GM19025 (cell line): ENCODE measurements around the gene NEURL1.
"Not testable (repeated sequence)": the region's sequence is repeated elsewhere in the genome, so short reads cannot be mapped to it uniquely, and the experiment has no call there.

Experiments
- ATAC-seq: cut with Tn5 transposase; IDR thresholded peaks from one replicate; pipeline ENCODE4 v1.9.1; 2021; ENCODE audit warnings: mild to moderate bottlenecking, low read depth, moderate library complexity; ENCODE audit not compliant: unreplicated experiment

NEURL1 gene

DNA sequence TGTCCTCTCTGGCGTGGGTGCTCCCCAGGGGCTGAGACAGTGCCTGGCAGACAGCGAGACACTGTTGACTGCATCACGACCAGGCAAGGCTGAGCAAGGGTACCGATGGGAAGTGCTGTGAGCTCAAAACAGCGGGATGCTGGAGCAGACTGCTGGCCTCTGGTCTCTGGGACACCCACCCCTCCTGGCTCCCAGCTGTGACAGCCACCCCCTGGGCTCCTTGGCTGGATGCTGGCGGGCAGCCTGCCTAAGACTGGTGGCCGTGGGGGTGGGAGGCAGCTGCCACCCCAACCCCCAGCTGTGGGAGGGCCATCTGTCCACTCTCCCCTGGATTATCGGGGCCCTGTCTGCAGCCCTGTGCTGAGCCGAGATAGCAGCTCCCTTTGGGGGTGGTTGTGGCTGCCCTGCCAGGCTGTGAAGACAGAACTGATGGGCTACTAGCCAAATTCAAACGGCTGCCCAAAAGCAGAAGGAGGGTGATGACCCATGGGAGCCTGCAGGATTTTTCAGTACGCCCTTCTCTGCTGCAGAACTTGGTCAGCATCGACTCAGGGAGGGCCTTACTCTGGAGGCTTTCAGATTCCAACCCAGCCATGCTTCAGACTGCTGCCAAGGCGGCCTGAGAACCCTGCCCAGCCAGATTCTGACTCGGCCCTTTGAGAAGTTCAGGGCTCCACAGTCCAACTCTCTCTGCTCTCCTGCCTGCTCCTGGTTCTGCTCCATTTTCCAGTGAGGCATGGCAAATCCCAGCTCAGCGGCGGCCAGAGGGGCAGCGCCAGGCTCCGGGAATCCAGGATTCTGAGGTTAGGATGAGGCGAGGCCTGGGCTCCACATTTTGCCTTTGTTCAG, 125.3 kb downstream of the NEURL1 start:
- no peak for ATAC-seq

DNA sequence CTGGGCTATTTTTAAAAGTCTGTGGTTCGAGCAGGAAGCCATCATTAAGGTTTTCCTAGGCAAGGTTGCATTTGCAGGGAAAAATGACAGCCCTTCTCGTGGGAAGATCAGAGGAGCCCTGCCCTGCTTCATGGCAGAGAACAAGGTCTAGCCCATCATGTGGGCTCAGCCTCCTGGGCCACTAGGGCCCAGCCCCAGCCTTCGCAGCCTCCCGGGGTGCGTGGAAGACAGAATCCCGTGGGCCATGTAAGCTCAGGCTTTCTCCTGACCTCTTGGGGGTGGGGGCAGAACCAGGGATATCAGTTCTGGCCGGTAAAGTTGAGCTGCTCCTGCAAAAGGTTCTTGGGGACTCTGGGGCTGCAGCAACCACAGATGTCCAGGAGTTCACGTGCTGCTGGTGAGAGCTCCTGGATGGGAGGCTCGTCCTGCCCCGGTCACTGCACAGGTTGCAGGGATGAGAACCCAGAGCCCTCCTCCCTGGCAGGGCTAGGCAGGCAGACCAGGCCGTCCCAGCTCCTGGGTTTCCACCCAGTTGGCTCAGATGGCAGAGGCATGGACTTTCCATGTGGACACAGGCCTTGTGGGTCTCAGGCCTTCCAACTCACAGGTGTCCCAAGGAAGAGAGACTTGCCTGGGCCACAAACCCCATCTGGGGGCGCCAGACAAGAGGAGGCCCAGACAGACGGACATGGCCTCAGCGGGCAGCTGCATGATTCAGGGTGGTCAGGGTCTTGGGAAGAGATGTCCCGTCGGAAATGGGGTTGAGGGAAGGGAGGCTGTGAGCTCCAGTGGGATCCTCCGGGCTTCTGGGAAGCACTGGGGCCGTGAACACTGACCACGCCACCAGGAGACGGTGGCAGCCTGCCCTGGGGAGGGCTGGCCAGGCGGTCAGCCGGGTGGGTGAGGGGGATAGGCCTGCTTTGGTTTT, 126.2 kb downstream of the NEURL1 start:
- no peak for ATAC-seq

DNA sequence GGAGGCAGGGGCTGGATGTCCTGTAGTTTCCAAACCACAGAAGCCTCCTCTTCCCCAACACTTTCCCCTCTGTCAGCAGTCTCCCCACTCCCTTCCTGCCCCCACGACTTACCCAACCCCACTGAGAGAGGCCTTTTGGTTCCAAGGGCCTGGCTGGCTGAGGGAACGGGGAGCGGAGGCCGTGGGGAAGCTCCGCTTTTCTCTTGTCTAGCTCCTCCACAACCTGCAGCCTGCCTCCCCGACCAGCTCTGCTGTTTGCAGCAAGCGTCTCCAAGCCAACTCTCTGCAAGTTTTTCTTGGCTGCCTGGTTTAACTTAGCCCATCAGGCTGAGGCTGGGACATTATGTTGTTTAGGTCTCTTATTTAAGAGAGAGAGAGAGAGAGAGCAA, 126.8 kb downstream of the NEURL1 start:
- no peak for ATAC-seq

DNA sequence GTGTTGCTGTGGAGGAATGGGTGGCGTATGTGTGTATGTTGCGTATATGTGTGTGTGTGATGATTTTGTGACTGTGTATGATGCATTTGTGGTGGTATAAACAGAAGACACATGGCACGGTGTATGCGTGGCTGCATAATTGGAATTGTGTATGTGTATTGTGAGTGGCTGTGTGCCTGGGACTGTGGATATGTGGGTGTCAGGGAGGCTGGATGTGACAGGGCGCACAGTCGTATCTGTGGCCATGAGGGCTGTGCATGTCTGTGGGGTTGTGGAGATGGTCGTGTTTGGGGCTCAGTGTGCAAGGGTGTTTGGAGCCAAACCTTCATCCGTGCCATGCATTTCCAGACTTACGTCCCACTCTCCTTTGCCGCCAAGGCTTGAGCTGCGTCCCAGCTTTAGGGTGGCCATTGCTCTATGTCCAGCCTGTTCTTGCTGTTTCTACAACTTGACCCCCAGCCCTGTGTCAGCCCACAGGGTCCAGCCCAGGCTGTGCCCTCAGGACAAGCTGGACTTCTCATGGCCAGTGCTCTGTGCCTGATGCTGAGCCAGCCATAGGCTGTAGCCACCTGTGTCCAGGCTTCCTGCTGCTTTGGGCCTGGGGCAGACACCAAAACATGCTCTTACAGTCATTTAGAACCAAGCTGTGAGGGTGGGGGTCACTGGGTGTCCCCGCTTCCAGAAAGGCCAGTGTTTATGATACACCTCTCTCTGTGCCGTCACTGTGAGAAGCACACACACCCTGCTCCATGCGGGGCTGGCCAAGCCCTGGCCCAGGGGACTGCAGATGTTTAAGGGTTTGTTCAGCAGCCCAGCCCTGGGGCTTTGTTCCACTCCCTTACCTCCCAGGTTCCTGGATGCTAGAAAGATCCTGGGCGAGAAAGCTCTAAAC, 127.6 kb downstream of the NEURL1 start:
- no peak for ATAC-seq

DNA sequence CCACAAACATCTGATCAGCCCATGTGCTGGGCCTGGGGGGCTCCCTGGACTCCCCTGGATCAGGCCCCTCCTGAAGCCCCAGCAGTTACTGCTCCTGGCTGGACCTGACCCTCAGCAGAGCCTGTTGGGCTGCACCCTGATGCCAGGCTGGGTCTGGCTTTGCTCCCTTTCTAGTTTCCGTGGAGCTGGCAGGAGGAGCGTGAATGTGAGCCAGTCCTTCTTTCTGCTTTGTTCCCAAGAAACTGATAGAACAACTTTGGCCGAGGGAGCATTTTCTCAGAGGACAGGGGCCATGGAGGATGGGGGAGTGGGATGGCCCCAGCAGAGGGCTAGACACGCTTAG, 128.2 kb downstream of the NEURL1 start:
- no peak for ATAC-seq

DNA sequence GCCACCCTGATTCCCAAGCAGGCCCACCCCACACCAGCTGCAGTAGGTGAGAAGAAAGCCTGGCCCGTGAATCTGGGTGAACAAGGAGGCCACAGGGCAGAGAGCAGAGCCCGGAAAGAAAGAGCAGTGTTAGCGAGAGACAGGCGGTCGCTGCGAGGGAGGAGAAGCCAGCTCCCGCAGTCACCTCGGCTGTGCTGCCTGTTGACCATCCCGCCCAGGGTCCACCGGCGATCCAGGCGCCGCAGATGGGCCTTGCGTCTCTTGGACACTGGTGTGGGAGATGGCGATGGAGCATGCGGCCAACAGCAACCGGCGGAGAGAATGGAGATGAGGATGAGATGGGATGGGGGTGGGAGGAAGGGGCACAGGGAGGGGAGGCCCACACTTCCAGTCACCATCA, 128.8 kb downstream of the NEURL1 start:
- no peak for ATAC-seq

DNA sequence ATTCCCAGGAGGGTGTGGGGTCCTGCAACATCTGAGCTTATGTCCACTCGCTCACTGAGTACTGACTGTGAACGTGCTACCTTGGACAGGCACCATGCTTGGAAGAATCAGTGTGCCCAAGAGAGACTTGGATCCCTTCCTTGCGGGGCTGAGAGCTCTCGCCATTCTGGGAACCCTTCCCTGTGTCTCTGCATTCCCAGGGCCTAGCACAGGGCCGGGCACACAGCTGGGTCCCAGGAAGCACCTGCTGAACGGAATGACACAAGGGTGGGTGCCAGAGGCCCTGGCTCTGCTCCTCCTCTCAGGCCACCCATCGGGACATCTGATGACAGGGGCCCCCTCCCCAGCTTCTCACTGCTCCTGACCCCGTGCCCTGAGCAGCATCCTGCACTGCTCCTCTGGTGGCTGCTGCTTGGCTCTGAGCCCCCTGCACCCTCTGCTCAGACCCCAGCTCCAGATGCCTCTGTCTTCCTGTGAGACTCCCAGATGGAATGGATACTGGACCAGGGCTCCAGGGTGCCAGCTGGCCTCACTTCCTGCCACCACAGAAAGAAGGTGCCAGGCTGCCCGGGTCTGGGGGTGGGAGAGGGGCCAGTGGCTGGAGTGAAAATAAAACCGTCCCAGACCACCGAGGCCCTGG, 129.6 kb downstream of the NEURL1 start:
- no peak for ATAC-seq

DNA sequence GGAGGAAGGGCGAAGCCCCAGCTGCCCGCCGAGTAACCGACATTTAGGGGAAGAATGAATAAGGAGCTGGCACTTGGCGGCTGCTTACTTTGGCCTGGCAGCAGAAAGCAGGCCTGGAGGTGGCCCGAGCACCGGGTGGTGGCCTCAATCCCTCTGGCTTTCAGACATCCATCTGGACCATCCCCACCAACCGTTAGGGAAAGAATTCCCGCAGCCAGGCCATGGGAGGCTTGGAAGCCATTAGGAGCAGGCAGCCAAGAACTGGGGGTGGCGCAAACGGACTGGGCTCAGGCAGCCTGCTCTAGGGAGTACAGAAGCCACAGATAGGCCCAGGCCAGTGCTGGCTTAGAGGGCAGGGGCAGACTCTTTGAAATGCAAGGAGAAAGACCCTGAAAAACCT, 132.7 kb downstream of the NEURL1 start:
- ATAC-seq, result no peak

DNA sequence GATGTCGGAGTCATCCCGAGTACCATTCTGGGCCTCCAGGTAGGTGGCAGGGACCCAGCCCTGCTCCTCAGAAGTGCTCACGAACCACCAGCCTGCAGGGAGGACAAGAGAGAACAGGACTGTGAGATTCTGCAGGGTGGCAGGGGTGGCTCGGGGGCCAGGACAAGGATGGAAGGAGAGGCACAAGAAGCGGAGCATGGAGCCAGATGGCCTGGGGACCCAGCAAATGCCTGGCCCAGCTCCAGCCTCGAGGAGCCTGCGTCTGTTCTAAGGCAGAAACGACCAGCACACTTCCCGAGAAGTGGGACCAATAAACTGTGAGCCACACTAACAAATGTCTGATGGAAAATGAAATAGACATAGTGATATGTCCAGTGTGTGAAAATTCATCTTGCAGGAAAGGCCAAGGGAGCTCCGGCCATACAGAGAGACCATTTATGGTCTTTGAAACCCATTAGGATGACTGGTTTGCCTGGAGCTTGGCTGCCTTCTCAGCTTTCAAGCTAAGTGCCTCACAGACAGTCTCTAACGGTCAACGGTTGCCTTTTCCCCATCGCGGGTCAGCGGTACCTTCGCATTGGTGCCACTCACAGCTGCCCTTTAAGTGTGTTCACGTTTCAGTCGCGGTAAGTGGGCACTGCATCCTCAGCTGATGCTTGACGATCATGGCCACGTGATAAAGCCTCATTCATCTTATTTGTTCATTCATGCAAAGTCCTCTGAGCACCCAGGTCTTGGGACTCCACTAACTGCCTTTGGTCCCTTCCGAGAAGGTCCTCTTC, 133.8 kb downstream of the NEURL1 start:
- no peak for ATAC-seq

DNA sequence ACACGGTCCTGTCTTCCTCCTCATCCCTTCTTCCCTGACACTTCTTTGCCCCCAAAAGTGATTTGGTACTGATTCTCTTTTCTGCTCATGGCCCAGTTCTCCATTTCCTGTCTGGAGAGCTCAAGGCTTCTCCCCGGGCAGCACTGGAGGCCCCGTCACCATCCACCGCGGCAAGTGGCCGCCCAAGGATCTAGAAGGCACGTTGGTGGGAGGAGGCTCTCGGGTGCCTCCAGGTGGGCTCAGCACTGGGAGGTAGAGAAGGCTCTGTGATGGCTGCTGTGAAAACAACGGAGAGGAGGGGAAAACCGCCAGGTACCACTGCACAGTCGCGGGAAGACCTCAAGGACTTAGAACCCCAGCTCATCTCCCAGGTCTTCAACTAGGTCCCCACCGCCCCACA, 134.4 kb downstream of the NEURL1 start:
- no peak for ATAC-seq

DNA sequence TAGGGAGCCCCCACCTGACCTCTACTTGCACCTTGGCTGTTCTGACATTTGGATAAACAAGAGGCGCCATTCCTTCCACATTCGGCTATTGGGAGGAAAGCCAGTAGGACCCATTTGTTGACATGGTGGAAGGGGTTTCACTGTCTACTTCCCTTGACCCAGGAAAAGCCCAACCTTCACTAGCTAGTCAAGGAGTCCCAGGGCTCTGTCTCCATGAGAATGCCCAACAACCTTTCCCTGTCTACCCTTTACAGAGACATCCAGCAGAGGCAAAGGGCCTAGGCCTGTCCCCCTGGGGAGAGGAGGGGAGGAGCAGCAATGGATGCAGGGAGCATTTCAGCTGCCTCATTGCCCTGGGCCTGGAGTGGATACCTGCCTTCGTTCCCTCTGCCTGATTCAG, 136.1 kb downstream of the NEURL1 start:
- no peak for ATAC-seq

DNA sequence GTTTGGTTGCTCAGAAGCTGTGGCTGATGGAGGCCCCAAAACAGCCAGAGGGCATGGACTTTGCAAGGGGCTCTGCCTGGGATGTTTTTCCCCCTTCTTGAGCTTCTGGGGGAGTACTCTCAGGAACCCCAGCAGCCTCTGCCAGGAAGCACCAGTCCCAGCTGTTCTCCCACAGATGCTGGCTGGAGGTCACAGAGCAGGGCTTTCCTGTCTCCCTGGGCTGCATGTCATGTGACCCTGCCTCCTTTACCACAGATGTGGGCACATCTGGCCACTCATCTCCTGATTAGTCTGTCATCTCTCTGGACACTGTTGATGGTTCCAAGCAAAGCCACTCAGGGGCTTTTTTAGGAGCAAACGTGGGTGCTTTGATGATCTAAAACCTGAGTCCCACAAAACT, 136.7 kb downstream of the NEURL1 start:
- ATAC-seq, result no peak

DNA sequence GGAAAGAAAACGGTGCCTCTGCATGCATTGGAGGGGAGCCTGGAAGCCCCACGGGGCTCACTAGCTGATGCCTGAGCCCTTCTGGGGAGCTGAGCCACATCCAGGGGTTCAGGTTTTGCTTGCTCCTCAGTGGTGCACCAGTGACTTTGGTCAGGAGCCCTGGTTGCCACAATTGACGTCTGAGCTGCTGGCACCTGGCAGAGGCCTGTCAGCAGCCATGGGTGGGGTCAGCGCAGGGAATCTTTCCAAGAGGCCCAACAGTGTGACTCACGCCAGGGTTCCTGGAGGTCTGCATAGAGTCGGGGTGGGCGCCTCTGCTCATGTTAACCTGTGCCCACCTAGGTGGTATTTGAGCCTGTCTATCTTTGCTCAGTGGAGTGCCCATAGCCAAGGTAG, 138.7 kb downstream of the NEURL1 start:
- ATAC-seq, result no peak

DNA sequence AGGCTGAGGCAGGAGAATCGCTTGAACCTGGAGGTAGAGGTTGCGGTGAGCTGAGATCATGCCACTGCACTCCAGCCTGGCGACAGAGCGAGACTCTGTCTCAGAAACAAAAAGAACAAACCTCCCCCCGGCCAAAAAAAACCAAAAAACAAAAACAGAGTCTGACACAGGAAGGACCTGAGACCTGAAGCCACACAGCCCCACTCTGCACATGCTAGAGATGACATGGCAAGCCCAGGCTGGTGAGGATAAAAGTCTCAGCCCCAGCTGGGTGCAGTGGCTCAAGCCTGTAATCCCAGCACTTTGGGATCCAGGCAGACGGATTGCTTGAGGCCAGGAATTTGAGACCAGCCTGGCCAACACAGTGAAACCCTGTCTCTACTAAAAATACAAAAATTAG, 139.4 kb downstream of the NEURL1 start:
- ATAC-seq, result not testable (repeated sequence)

DNA sequence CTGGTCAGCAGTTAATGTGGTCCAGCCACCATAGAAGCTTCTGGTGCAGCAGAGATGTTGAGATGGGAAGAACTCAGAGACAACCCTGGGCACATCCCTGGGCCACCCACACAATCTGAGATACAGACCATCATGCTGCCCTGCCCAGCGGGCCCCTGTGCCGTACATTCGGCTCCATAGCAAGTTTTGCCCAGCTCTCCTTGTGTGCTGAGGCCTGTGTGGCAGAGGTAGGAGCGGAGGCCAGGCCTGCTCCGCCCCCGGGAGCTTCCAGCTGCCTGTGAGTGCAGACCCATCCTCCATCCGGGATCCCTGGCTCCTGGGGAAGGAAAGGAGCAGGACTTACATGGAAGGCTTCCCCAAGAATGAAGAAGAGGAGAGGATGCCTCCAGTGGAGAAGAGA, 140.3 kb downstream of the NEURL1 start:
- no peak for ATAC-seq

DNA sequence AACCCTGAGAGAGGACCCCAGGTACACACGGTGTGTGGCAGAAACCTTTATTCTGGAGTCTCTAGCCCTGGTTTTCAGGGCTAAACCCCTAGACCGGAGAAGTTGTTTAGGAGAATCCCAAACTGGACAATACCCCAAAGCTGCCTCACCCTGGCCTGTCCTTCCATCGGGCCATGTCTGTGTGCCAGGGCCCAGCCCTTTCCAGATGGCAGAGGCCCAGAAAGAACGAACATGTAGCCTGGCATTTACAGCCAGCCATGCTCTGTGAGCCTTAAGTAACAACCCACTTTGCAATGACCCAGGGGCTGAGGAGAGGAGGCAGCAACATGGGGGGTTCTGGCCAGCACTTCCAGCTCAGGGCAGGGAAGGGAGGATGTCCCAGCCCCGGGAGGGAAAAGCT, 142.1 kb downstream of the NEURL1 start:
- ATAC-seq, result no peak

DNA sequence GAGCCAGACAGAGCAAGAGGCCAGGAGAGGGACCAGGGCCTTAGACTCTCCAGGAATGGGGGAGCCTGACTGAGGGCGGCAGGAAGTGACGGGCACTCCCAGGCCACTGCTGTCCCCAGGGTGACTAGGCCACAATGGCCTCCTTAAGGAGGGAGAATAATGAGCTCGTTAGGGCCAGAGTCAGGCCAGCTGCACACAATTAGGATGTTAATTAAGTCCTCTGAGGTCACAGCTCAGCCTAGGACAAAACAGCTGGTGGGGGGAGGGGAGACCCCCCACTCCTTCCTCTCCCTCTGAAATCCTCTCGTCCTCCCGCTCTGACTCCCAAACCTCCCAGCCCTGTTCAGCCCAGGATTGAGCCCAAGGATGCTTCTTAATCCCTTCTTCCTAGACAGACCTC, 143.0 kb downstream of the NEURL1 start:
- ATAC-seq, result no peak

DNA sequence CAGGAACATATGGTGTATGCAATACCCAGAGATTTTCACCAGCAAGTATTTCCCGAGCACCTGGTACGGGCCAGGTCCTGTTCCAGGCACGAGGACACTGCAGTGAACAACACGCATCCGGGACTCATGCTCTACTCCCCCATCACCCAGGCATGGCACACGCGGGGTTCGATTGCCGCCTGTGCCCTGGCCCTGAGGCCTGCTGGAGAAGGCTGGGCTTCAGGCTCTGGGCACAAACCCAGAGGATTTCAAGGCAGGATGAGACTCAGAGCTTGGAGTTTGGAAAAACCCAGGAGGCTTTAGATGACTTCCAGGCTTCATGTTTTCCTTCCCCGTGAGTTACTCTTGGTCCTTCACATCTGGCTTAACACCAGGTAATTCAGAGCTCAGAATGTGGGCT, 143.5 kb downstream of the NEURL1 start:
- ATAC-seq, result no peak

DNA sequence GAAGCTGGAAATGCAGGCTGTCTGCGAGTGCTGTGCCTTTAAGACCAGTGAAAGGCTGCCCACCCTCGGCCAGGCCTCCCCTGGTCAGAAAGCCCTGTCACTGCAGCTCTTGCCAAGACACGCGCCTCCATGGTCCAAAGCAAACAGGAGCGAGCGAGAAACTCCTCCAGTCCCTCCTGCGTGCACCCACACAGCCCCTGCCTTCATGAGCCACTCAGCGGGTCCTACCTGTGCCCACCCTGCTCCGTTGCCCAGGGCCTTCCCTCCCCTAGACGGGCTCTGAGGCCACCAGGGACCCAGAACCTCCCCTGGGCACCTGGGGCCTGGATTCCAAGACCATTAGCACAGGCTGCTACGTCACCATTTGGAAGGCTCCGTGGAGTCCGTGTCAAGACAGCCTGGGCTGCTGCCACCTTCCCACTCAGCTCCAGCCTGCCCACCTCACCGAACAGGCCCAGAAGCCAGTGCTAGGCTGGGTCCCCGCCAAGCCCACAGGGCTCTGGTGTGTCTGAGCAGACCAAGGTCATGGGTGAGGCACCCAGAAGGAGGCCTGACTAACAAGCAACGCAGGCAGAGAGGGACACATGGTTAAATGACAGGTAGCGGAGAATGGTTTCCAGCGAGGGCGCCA, 144.5 kb downstream of the NEURL1 start:
- no peak for ATAC-seq
